ENCODE data around the gene NAV3.

GRCh38 chr12:77865178-77865577 lies 34.5 kb downstream of the NAV3 start:
- TF ChIP-seq CTCF (IDR thresholded peaks at IDR 0.05) (no peak), POLR2A (IDR thresholded peaks at IDR 0.05) (no peak)

Data from right lobe of liver (tissue), 4 donors.